ENCODE data around the gene ALPK3. TPM values are rescaled to one million over a fixed set of nuclear protein-coding genes. Genes with fewer than 3 reads are reported as not detected.
A peak's percentile ranks its signal among the peaks of the same experiment; 100 is the strongest.

The ALPK3 gene
- total RNA-seq, 1 experiment from 2014 or later: 2.0 TPM

GRCh38 chr15:84857418-84858004 is 40.4 kb downstream of the ALPK3 start:
- ChIA-PET CTCF (no interaction called here), POLR2A (no interaction called here), RAD21 (ENCODE audit: low non-redundant PET in 1 of 2, low total read pairs in 2 of 2, uncharacterized antibody in 2 of 2, unreplicated experiment in 2 of 2) (no interaction called here)
- TF ChIP-seq CTCF (IDR thresholded peaks at IDR 0.05 in 2 of 3, conservative IDR thresholded peaks at IDR 0.05 in 1 of 3; ENCODE audit: borderline replicate concordance in 1 of 3, insufficient read depth in 1 of 3, low read depth in 2 of 3, low read length in 2 of 3) (no peak), CEBPB (IDR thresholded peaks at IDR 0.05; ENCODE audit: low read depth) (no peak), CBX3 (IDR thresholded peaks at IDR 0.05; ENCODE audit: low read depth) (no peak)
- no peak for ATAC-seq
- no peak for DNase-seq (ENCODE audit: low read depth, low spot score)
- no peaks in the 10 kb centered on the region for H3K36me3 ChIP-seq (ENCODE audit: control insufficient read depth in 1 of 2, insufficient read depth in 2 of 2, low read length in 2 of 2)
- no peak overlapping the region for H2AFZ ChIP-seq (ENCODE audit: low read depth, low read length, poor library complexity, severe bottlenecking)
- intact Hi-C loops (cut with micrococcal nuclease): no loop called here
- H3K9me3 ChIP-seq (ENCODE audit: control insufficient read depth in 1 of 2, insufficient read depth in 1 of 2, low read depth in 1 of 2, low read length in 2 of 2): no peaks in the 10 kb centered on the region
- no peaks in the 10 kb centered on the region for H3K27me3 ChIP-seq (ENCODE audit: insufficient read depth, low read length)
- H4K20me1 ChIP-seq (ENCODE audit: insufficient read depth): no peaks in the 10 kb centered on the region
- no peak overlapping the region for H3K4me3 ChIP-seq (replicated peaks in 1 of 2; ENCODE audit: low read depth in 1 of 2, low read length in 2 of 2)
- no peaks in the 10 kb centered on the region for H3K79me2 ChIP-seq (ENCODE audit: insufficient read depth, low read length)
- H3K27ac ChIP-seq (ENCODE audit: low read depth, low read length): no peak overlapping the region
- no TSS peak for BruUV-seq (replicated peaks)
- H3K4me2 ChIP-seq (ENCODE audit: low read length): no peak overlapping the region
- no peak overlapping the region for H3K9ac ChIP-seq (ENCODE audit: low read length)
- no peaks in the 10 kb centered on the region for H3K9me2 ChIP-seq (ENCODE audit: insufficient read depth)
- H3K4me1 ChIP-seq (ENCODE audit: control insufficient read depth in 1 of 2, insufficient read depth in 2 of 2, low read length in 2 of 2): peaks cover 33 to 40% of the 10 kb centered on the region in 2 experiments

DNA sequence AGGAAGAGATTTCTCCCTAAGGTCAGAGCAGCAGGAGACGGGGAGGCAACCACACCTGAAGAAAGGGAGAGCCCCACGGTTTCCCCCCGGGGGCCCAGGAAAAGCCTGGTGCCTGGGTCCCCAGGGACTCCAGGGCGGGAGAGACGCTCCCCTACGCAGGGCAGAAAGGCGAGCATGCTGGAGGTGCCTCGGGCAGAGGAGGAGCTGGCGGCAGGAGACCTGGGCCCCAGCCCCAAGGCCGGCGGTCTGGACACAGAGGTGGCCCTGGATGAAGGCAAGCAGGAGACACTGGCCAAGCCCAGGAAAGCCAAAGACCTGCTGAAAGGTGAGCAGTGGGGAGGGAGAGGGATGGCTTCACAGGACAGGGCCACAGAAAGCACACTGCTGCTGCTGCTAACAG is 41.1 kb downstream of the ALPK3 start:
- CTCF ChIA-PET: interaction anchor here (1.5 kb wide), 1 partner anchor 12 kb away, joined by 3 read pairs; no protein-coding TSS in a partner anchor
- BruUV-seq (replicated peaks): no TSS peak
- H3K4me2 ChIP-seq (ENCODE audit: low read length): peak overlapping the region; percentile 74

More for the DNA sequence above, 41.1 kb downstream of the ALPK3 start:
- Histone ChIP-seq H2AFZ (ENCODE audit: low read depth, low read length, poor library complexity, severe bottlenecking) (no peak overlapping the region), H3K4me3 (replicated peaks in 1 of 2; ENCODE audit: low read depth in 1 of 2, low read length in 2 of 2) (no peak overlapping the region), H4K20me1 (ENCODE audit: insufficient read depth) (no peaks in the 10 kb centered on the region), H3K79me2 (ENCODE audit: insufficient read depth, low read length) (no peaks in the 10 kb centered on the region), H3K9me2 (ENCODE audit: insufficient read depth) (no peaks in the 10 kb centered on the region), H3K27me3 (ENCODE audit: insufficient read depth, low read length) (no peaks in the 10 kb centered on the region), H3K9me3 (ENCODE audit: control insufficient read depth in 1 of 2, insufficient read depth in 1 of 2, low read depth in 1 of 2, low read length in 2 of 2) (no peaks in the 10 kb centered on the region), H3K27ac (ENCODE audit: low read depth, low read length) (peak overlapping the region; percentile 55; the same call in 1 of the 2 replicates), H3K9ac (ENCODE audit: low read length) (peak overlapping the region; percentile 41), H3K36me3 (ENCODE audit: control insufficient read depth in 1 of 2, insufficient read depth in 2 of 2, low read length in 2 of 2) (no peaks in the 10 kb centered on the region), H3K4me1 (ENCODE audit: control insufficient read depth in 1 of 2, insufficient read depth in 2 of 2, low read length in 2 of 2) (peaks cover 29 to 38% of the 10 kb centered on the region in 2 experiments)
- intact Hi-C loops (cut with micrococcal nuclease): no loop called here
- no peak for TF ChIP-seq EZH2phosphoT487 (IDR thresholded peaks at IDR 0.05; ENCODE audit: borderline replicate concordance)
- TF ChIP-seq, protein P1, sequence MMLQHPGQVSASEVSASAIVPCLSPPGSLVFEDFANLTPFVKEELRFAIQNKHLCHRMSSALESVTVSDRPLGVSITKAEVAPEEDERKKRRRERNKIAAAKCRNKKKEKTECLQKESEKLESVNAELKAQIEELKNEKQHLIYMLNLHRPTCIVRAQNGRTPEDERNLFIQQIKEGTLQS (IDR thresholded peaks at IDR 0.05): no peak
- TF ChIP-seq, protein P2, sequence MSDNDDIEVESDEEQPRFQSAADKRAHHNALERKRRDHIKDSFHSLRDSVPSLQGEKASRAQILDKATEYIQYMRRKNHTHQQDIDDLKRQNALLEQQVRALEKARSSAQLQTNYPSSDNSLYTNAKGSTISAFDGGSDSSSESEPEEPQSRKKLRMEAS (IDR thresholded peaks at IDR 0.05): no peak
- TF ChIP-seq TCF7L2 (IDR thresholded peaks at IDR 0.05; ENCODE audit: borderline replicate concordance, extremely low read depth, insufficient read depth, insufficient read length): no peak
- no peak for TF ChIP-seq EZH2 (IDR thresholded peaks at IDR 0.05)
- TF ChIP-seq EGR1 (IDR thresholded peaks at IDR 0.05; ENCODE audit: low read depth): no peak
- TF ChIP-seq FOSL1 (IDR thresholded peaks at IDR 0.05; ENCODE audit: low read depth): no peak
- TF ChIP-seq, protein P3, sequence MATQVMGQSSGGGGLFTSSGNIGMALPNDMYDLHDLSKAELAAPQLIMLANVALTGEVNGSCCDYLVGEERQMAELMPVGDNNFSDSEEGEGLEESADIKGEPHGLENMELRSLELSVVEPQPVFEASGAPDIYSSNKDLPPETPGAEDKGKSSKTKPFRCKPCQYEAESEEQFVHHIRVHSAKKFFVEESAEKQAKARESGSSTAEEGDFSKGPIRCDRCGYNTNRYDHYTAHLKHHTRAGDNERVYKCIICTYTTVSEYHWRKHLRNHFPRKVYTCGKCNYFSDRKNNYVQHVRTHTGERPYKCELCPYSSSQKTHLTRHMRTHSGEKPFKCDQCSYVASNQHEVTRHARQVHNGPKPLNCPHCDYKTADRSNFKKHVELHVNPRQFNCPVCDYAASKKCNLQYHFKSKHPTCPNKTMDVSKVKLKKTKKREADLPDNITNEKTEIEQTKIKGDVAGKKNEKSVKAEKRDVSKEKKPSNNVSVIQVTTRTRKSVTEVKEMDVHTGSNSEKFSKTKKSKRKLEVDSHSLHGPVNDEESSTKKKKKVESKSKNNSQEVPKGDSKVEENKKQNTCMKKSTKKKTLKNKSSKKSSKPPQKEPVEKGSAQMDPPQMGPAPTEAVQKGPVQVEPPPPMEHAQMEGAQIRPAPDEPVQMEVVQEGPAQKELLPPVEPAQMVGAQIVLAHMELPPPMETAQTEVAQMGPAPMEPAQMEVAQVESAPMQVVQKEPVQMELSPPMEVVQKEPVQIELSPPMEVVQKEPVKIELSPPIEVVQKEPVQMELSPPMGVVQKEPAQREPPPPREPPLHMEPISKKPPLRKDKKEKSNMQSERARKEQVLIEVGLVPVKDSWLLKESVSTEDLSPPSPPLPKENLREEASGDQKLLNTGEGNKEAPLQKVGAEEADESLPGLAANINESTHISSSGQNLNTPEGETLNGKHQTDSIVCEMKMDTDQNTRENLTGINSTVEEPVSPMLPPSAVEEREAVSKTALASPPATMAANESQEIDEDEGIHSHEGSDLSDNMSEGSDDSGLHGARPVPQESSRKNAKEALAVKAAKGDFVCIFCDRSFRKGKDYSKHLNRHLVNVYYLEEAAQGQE (IDR thresholded peaks at IDR 0.05; ENCODE audit: low read depth): no peak
- TF ChIP-seq ZFX (IDR thresholded peaks at IDR 0.05): no peak
- TF ChIP-seq ELF1 (IDR thresholded peaks at IDR 0.05; ENCODE audit: borderline replicate concordance, low read depth): no peak
- RAD21 ChIA-PET (ENCODE audit: low non-redundant PET in 1 of 2, low total read pairs in 2 of 2, uncharacterized antibody in 2 of 2, unreplicated experiment in 2 of 2): no interaction called here
- ATAC-seq: 0 out of 2 replicates have a peak, but pooled peaks have one; percentile 3
- POLR2A ChIA-PET: no interaction called here
- no peak for DNase-seq (ENCODE audit: low read depth, low spot score)
